ENCODE results near the gene PIEZO2. TPM values are rescaled to one million over a fixed set of nuclear protein-coding genes. Genes with fewer than 3 reads are reported as not detected.

PIEZO2 gene
- polyA plus RNA-seq, 1 experiment: 2.8 TPM

- peaks cover 5% of the 10 kb centered on the region for H3K27me3 ChIP-seq (ENCODE audit: control insufficient read depth, insufficient read depth, low read length)
- TF ChIP-seq CTCF (IDR thresholded peaks at IDR 0.05; ENCODE audit: low read depth, low read length): no peak
- no peaks in the 10 kb centered on the region for H3K9me3 ChIP-seq (ENCODE audit: control insufficient read depth, insufficient read depth, low read length)
- no peak overlapping the region for H3K4me3 ChIP-seq (ENCODE audit: low read depth, low read length)
- ChIA-PET CTCF (no interaction called here), POLR2A (no interaction called here)
- DNase-seq (ENCODE audit: low read depth, low spot score): no peak
- H3K27ac ChIP-seq (ENCODE audit: low read depth, low read length): no peak overlapping the region
These were observed 255.6 kb downstream of the PIEZO2 start for GRCh38 chr18:10893761-10894160.

- CTCF ChIA-PET: interaction anchor here (0.6 kb wide), 1 partner anchor 14 kb away, joined by 3 read pairs; no protein-coding TSS in a partner anchor
- Histone ChIP-seq H3K4me3 (ENCODE audit: low read depth, low read length) (no peak overlapping the region), H3K9me3 (ENCODE audit: control insufficient read depth, insufficient read depth, low read length) (no peaks in the 10 kb centered on the region), H3K27ac (ENCODE audit: low read depth, low read length) (no peak overlapping the region), H3K27me3 (ENCODE audit: control insufficient read depth, insufficient read depth, low read length) (peaks cover 5% of the 10 kb centered on the region)
- no peak for TF ChIP-seq CTCF (IDR thresholded peaks at IDR 0.05; ENCODE audit: low read depth, low read length)
- no peak for DNase-seq (ENCODE audit: low read depth, low spot score)
- POLR2A ChIA-PET: no interaction called here
These were observed 256.2 kb downstream of the PIEZO2 start for GRCh38 chr18:10893196-10893595.

- no peak for TF ChIP-seq CTCF (IDR thresholded peaks at IDR 0.05; ENCODE audit: low read depth, low read length)
- DNase-seq (ENCODE audit: low read depth, low spot score): no peak
- Histone ChIP-seq H3K27ac (ENCODE audit: low read depth, low read length) (no peak overlapping the region), H3K4me3 (ENCODE audit: low read depth, low read length) (no peak overlapping the region), H3K27me3 (ENCODE audit: control insufficient read depth, insufficient read depth, low read length) (peaks cover 5% of the 10 kb centered on the region), H3K9me3 (ENCODE audit: control insufficient read depth, insufficient read depth, low read length) (no peaks in the 10 kb centered on the region)
- POLR2A ChIA-PET: no interaction called here
- CTCF ChIA-PET: interaction anchor here (0.6 kb wide), 1 partner anchor 13 kb away, joined by 3 read pairs; no protein-coding TSS in a partner anchor
These were observed 256.6 kb downstream of the PIEZO2 start for GRCh38 chr18:10892786-10893185.

- Histone ChIP-seq H3K4me3 (ENCODE audit: low read depth, low read length) (no peak overlapping the region), H3K27me3 (ENCODE audit: control insufficient read depth, insufficient read depth, low read length) (peaks cover 5% of the 10 kb centered on the region), H3K9me3 (ENCODE audit: control insufficient read depth, insufficient read depth, low read length) (no peaks in the 10 kb centered on the region), H3K27ac (ENCODE audit: low read depth, low read length) (no peak overlapping the region)
- no peak for TF ChIP-seq CTCF (IDR thresholded peaks at IDR 0.05; ENCODE audit: low read depth, low read length)
- DNase-seq (ENCODE audit: low read depth, low spot score): no peak
- ChIA-PET CTCF (interaction anchor here (1.3 kb wide), 1 partner anchor 264 kb away, joined by 3 read pairs; no protein-coding TSS in a partner anchor), POLR2A (no interaction called here)
These were observed 259.3 kb downstream of the PIEZO2 start for GRCh38 chr18:10890022-10890421.

GRCh38 chr18:10878703-10879102 lies 270.7 kb downstream of the PIEZO2 start:
- CTCF ChIA-PET: interaction anchor here (0.6 kb wide), 1 partner anchor 27 kb away, joined by 3 read pairs; no protein-coding TSS in a partner anchor
- POLR2A ChIA-PET: no interaction called here
- Histone ChIP-seq H3K27ac (ENCODE audit: low read depth, low read length) (no peak overlapping the region), H3K9me3 (ENCODE audit: control insufficient read depth, insufficient read depth, low read length) (no peaks in the 10 kb centered on the region), H3K4me3 (ENCODE audit: low read depth, low read length) (no peak overlapping the region), H3K27me3 (ENCODE audit: control insufficient read depth, insufficient read depth, low read length) (peaks cover 2% of the 10 kb centered on the region)
- no peak for DNase-seq (ENCODE audit: low read depth, low spot score)
- no peak for TF ChIP-seq CTCF (IDR thresholded peaks at IDR 0.05; ENCODE audit: low read depth, low read length)
